ENCODE data around the gene SNCAIP.

The SNCAIP gene

DNA sequence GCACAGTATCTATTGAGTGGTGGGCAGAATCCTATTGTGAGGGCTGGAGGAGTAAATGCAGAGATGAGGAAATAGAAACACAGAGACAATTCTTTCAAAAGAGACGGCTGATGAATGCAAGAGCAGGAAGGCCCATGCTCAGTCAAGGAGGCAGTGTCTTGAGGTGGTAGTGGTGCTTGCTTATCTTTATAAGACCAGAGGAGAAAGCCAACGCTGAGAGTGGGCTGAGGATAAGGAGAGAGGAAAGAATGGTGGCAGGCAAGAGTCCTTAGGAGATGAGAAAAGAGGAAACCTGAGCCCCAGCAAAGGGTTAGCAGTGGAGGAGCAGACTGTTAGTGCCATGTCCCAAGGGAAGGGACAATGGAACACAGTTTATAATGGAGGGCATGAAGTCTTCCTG, 86.0 kb downstream of the SNCAIP start:
- no peak for DNase-seq (ENCODE audit: low read depth in 2 of 2)

DNA sequence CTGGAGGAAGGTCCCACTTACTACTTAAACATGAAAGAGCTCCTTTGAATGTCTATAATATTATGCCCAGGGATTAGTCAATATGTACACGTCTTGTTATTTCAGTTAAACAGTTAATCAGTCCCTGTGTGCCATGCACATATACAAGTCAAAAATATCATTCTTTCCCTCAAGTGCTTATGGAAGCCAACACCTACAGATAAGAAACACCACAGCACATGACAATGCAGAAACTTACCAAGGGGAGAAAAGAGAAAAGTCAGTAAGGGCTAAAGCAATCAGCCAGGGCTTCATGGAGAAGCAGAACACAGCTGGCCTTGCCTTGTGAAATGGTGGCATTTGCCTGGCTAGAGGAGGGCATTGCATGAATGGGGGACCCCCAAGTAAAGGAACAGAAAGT, 88.3 kb downstream of the SNCAIP start:
- DNase-seq (ENCODE audit: low read depth in 2 of 2) = no peak

GRCh38 chr5:122400938-122401337, 88.9 kb downstream of the SNCAIP start:
- DNase-seq (ENCODE audit: low read depth in 2 of 2) = no peak

DNA sequence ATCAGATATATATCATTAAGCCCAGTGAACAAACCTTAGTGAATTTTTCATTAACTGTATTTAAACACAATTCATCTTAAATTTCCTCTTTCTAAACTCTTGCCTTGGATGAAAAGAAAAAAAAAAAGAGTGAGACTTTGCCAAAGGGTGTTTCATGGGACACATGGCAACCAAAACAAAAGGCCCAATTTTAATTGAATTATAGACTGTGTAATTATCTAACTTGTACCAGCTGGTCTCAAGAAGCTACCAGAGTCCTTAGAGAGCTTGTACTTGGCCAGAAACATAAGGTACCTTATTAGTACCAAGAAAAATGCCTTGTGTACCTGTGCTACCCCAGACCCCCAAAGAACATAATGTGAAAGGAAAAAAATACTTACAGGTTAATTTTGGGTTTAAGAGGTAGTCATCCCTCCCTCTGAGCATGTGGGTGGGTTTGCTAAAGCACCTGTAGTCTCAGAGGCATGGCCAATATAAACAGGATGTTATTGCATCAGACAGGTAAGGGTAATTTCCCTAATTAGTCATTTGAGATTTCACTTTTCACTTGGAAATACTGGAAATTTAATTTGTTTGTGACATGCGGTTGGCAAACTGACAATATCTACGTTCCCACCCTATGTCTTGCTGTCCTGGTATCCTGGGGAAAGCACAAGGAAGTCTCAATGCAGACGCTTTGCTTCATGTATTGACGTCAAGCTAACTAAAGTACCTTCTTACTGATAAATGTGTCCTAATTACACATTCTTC, 90.1 kb downstream of the SNCAIP start:
- DNase-seq (ENCODE audit: low read depth in 2 of 2) = no peak

- no peak for DNase-seq (ENCODE audit: low read depth in 2 of 2)
Observed at GRCh38 chr5:122402955-122403685, 91.1 kb downstream of the SNCAIP start.

GRCh38 chr5:122404018-122404417, 92.0 kb downstream of the SNCAIP start:
- no peak for DNase-seq (ENCODE audit: low read depth in 2 of 2)

GRCh38 chr5:122404653-122405362, 92.8 kb downstream of the SNCAIP start:
- DNase-seq (ENCODE audit: low read depth in 2 of 2) = no peak

GRCh38 chr5:122405751-122406150, 93.7 kb downstream of the SNCAIP start:
- no peak for DNase-seq (ENCODE audit: low read depth in 2 of 2)

DNA sequence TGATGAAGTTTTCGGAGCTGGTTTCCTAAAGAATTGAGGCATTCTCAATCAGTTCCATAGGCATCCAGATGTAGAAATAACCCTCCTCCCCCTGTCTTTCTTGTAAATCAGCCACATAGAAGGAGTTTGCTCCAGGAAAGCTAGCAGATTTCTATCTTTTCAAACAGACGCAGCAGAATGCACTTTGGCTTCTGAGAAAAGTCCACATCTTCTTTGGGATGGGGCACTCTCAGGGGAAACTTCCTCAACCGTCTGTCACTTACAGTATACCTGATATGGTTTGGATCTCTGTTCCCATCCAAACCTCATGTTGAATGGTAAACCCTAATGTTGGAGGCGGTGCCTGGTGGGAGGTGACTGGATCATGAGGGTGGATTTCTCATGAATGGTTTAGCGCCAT, 94.1 kb downstream of the SNCAIP start:
- no peak for DNase-seq (ENCODE audit: low read depth in 2 of 2)

GRCh38 chr5:122408592-122409224, 96.7 kb downstream of the SNCAIP start:
- DNase-seq (ENCODE audit: low read depth in 2 of 2) = peak in 1 of 2 experiments; percentile 40

GRCh38 chr5:122412966-122413365, 100.9 kb downstream of the SNCAIP start:
- no peak for DNase-seq (ENCODE audit: low read depth in 2 of 2)

- DNase-seq (ENCODE audit: low read depth in 2 of 2) = no peak
Observed at GRCh38 chr5:122413722-122414121, 101.7 kb downstream of the SNCAIP start.

- DNase-seq (ENCODE audit: low read depth in 2 of 2) = peak; percentile 48 to 49
Observed at GRCh38 chr5:122415030-122415800, 103.2 kb downstream of the SNCAIP start.

- no peak for DNase-seq (ENCODE audit: low read depth in 2 of 2)
Observed at GRCh38 chr5:122415801-122416120, 103.7 kb downstream of the SNCAIP start.

DNA sequence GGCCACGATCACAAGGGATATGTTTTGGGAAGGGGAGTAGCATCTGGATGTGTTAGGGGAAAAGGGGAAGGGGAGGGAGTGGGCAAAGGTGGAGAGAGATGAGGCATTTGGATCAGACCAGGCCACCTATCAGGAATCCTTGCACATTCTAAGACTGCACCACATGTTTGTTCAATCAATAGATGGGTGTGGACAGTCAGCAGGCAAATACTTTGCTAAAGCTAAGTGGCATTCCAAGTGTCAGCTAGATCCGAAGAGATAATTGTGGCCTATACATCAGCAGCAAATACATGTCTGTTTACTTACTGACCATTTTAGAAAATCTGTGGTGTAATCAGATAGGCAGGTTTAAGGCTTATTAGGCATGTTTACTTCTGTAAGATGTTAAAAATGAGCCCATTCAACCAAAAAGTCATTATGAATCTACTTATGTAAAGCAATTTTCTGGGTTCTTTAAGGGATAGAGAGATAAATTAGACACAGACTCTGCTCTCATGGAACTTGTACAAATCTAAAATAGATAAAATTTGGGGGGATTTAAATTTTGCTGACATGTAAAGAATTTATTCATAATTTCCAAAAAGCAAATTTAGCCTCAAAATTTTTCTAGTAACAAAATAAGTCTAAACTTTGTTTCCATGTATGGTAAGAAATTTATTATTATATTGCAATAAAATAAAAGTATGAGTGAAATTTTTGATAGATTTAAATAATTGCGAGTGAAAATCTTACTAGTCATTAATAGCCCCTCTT, 107.3 kb downstream of the SNCAIP start:
- DNase-seq (ENCODE audit: low read depth in 2 of 2) = no peak

GRCh38 chr5:122420091-122420490, 108.1 kb downstream of the SNCAIP start:
- DNase-seq (ENCODE audit: low read depth in 2 of 2) = no peak

DNA sequence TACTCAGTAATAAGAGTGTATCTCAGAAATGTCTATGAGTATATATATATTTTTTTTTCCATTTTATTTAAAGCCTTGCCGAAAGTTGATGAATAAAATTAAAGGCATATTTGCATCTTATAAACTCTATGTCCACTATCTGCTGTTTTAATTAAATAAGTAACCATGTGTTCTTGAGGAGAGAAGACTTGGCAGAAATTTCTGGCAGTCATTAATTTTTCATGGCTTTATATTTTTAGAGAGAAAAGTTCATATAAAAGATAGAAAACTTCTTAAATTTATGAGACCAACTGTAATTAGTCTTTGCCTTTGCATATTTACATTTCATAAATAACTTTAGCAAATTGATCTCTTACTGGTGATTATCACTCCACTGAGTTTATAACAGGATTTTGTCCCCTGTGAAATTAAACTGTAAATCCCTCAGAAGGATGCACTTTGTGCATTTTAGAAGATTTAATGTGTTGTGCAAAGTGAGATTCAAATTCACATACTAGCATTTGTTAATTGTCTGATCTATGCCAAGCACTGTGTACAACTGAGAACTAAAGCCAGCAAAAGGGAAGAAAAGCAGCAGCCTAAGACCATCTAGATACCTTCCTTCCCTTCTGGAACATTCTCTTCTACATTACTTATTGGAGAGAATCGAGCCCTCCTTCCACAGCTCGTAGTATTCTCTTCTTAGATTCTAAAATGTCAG, 108.7 kb downstream of the SNCAIP start:
- no peak for DNase-seq (ENCODE audit: low read depth in 2 of 2)

DNA sequence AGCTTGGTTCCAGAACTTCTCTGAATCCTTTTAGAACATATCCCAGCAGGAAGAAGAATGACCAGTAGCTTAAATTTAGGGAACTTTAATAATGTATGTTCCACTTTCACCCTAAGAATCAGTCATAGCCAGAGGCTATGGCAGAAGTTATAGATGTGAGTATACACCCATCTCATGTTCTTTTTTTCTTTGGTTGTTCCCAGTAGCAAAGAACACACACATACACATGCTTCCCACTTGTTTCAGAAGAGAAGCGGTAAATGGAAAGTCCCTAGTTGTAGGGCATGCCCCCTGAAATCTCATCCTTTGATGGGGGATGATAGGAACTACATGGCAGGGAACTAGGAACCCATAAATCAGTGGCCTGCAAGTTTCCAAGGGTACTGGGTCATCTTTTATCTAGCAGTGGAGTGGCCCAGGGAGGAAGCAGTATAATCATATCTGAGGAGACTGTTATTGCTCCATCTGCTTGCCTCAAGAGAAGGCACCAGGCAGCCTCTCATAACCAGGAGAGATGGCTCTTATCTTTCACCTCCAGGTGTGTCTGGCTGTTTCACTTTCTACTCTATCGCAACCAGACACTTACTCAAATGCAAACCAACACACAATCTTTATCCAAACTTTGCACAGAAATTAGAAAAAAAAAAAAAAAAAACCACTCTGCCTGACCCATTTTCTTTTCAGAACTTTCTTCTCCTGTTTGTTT, 109.5 kb downstream of the SNCAIP start:
- DNase-seq (ENCODE audit: low read depth in 2 of 2) = no peak

- DNase-seq (ENCODE audit: low read depth in 2 of 2) = no peak
Observed at GRCh38 chr5:122423221-122423620, 111.2 kb downstream of the SNCAIP start.

DNA sequence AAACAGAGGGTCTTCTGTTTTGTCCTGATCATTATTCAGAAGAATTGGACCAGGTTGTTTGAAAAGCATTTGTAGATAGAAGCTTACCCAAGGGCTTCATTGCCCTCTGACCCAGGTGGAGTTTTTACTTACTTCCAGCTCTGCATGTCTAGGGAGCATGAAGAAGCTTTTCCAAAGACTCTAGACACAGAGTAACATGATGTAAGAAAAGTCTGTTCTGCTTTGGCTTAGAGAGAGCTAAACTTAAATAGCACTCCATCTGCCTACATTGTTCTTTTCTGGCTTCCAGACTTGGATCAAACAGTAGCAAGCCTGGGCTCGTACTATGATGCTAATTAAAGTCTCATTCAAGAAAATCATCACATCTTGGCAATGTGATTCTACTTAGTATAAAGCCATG, 112.1 kb downstream of the SNCAIP start:
- no peak for DNase-seq (ENCODE audit: low read depth in 2 of 2)

Measured in fibroblast of skin of left quadriceps (primary cell).